IMR-90 (cell line): ENCODE data around the gene SPTSSB.

ENCODE experiments used
- CEBPB ChIP-seq: IDR thresholded peaks from 2 replicates; pipeline ENCODE4 v1.6.1; 2012; ENCODE audit warnings: low read depth, low read length, improper control_type of control experiment
- POLR2A ChIP-seq: IDR thresholded peaks from 2 replicates; pipeline ENCODE4 v1.6.1; 2012; ENCODE audit warnings: mild to moderate bottlenecking, low read depth, low read length
- RFX5 ChIP-seq: IDR thresholded peaks from 2 replicates; pipeline ENCODE4 v1.8.0; 2012; ENCODE audit warnings: low read depth, mild to moderate bottlenecking, low read length, moderate library complexity
- SMC3 ChIP-seq: fragments of 150-350 bp; IDR thresholded peaks from 2 replicates; pipeline ENCODE4 v1.6.1; 2016; ENCODE audit warnings: low read depth, mild to moderate bottlenecking, antibody characterized with exemption, low read length, moderate library complexity
- USF2 ChIP-seq: fragments of 150-350 bp; IDR thresholded peaks from 2 replicates; pipeline ENCODE4 v1.6.1; 2017; ENCODE audit warnings: mild to moderate bottlenecking, antibody characterized with exemption, low read length, low read depth
- TF ChIP-seq, protein P1 (sequence below): conservative IDR thresholded peaks from 2 replicates; pipeline ENCODE4 v1.5.1; 2012; ENCODE audit warnings: mild to moderate bottlenecking, low read depth, low read length, improper control_type of control experiment

- TF ChIP-seq, protein P1, sequence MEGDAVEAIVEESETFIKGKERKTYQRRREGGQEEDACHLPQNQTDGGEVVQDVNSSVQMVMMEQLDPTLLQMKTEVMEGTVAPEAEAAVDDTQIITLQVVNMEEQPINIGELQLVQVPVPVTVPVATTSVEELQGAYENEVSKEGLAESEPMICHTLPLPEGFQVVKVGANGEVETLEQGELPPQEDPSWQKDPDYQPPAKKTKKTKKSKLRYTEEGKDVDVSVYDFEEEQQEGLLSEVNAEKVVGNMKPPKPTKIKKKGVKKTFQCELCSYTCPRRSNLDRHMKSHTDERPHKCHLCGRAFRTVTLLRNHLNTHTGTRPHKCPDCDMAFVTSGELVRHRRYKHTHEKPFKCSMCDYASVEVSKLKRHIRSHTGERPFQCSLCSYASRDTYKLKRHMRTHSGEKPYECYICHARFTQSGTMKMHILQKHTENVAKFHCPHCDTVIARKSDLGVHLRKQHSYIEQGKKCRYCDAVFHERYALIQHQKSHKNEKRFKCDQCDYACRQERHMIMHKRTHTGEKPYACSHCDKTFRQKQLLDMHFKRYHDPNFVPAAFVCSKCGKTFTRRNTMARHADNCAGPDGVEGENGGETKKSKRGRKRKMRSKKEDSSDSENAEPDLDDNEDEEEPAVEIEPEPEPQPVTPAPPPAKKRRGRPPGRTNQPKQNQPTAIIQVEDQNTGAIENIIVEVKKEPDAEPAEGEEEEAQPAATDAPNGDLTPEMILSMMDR = no peak
- TF ChIP-seq CEBPB (no peak), RFX5 (no peak), POLR2A (no peak), SMC3 (no peak), USF2 (no peak)
These were observed 74.5 kb downstream of the SPTSSB start for GRCh38 chr3:161296814-161297213.
